ENCODE measurements around the gene ARG2.

DNA sequence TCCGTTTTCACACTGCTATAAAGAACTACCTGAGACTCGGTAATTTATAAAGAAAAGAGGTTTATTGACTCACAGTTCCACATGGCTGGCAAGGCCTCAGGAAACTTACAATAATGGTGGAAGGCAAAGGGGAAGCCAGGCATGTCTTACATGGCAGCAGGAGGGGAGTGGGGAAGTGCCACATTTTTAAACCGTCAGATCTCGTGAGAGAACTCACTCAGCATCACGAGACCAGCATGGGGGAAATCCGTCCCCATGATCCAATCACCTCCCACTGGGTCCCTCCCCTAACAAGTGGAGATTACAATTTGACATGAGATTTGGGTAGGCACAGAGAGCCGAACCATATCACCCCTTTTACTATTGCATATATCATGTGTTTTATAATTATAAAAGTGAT is 17.6 kb upstream of the ARG2 start:
- TF ChIP-seq, protein P1, sequence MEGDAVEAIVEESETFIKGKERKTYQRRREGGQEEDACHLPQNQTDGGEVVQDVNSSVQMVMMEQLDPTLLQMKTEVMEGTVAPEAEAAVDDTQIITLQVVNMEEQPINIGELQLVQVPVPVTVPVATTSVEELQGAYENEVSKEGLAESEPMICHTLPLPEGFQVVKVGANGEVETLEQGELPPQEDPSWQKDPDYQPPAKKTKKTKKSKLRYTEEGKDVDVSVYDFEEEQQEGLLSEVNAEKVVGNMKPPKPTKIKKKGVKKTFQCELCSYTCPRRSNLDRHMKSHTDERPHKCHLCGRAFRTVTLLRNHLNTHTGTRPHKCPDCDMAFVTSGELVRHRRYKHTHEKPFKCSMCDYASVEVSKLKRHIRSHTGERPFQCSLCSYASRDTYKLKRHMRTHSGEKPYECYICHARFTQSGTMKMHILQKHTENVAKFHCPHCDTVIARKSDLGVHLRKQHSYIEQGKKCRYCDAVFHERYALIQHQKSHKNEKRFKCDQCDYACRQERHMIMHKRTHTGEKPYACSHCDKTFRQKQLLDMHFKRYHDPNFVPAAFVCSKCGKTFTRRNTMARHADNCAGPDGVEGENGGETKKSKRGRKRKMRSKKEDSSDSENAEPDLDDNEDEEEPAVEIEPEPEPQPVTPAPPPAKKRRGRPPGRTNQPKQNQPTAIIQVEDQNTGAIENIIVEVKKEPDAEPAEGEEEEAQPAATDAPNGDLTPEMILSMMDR (IDR thresholded peaks at IDR 0.05): no peak
- no peak for TF ChIP-seq POLR2A (IDR thresholded peaks at IDR 0.05)
